A549 (cell line): Measurements from ENCODE around the gene HLA-DPA1. TPM values are rescaled to one million over a fixed set of nuclear protein-coding genes. Genes with fewer than 3 reads are reported as not detected.

Experiments
- ATAC-seq, 2 experiments: fragments of 200-7000 bp in 1 of 2; fragments of >200 bp in 1 of 2; cut with Nextera tagmentation in 1 of 2; cut with Tn5 transposase in 1 of 2; 3 replicates each; pipeline versions ENCODE4 v1.8.0 to v1.9.1; 2018 to 2020; ENCODE audit warnings: mild to moderate bottlenecking in 1 of 2, moderate library complexity in 1 of 2
- CTCF ChIA-PET: fragments of 300-600 bp; sonication (Branson Sonifier 250); formaldehyde crosslinking; extraction: SDS; loops from one replicate; lab custom pipeline; 2021; ENCODE audit warnings: antibody characterized with exemption, inconsistent platforms; lab: Yijun Ruan, JAX
- POLR2A ChIA-PET: fragments of 350-600 bp; formaldehyde crosslinking; extraction: SDS; loops from one replicate; lab custom pipeline; 2021; ENCODE audit warnings: antibody characterized with exemption, inconsistent platforms; lab: Yijun Ruan, JAX
- DNase-seq, 2 experiments: peaks; one replicate each; pipeline versions ENCODE4 v3.0.0 to v3.0.0-alpha.2; 2011 to 2016; ENCODE audit warnings: low read depth in 1 of 2, low spot score in 1 of 2
- FAIRE-seq: peaks from 2 replicates; lab custom pipeline; 2011; peaks lifted over from hg19 to GRCh38; lab: Jason Lieb, UNC
- H3K27ac ChIP-seq, 2 experiments: fragments of >200 bp; sonication (Bioruptor Twin); formaldehyde crosslinking; 3 replicates each; pipeline ENCODE4 v1.5.1; 2016 to 2017
- H3K4me1 ChIP-seq: fragments of >200 bp; sonication (Bioruptor Twin); formaldehyde crosslinking; 3 replicates; pipeline ENCODE4 v1.6.1; 2016
- H3K4me2 ChIP-seq: fragments of >200 bp; sonication (Bioruptor Twin); formaldehyde crosslinking; 3 replicates; pipeline ENCODE4 v1.6.1; 2016
- H3K4me3 ChIP-seq: fragments of >200 bp; sonication (Bioruptor Twin); formaldehyde crosslinking; 3 replicates; pipeline ENCODE4 v1.5.1; 2016
- H3K9me3 ChIP-seq: fragments of >200 bp; sonication (Bioruptor Twin); formaldehyde crosslinking; 3 replicates; pipeline ENCODE4 v1.6.1; 2016
- ATOH8 ChIP-seq: fragments of 250-450 bp; sonication (Bioruptor Pico); IDR thresholded peaks from 2 replicates; pipeline ENCODE4 v1.5.0; 2020; ENCODE audit warnings: low read depth, mild to moderate bottlenecking, moderate library complexity
- BCL3 ChIP-seq: fragments of >200 bp; sonication (Bioruptor Twin); formaldehyde crosslinking; IDR thresholded peaks from 3 replicates; pipeline ENCODE4 v1.6.1; 2016
- CEBPB ChIP-seq, 2 experiments: fragments of >200 bp in 1 of 2; sonication (Bioruptor Twin) in 1 of 2; formaldehyde crosslinking in 1 of 2; IDR thresholded peaks; 2 replicates each; pipeline ENCODE4 v1.6.1; 2012 to 2016
- CHD2 ChIP-seq: fragments of 150-350 bp; IDR thresholded peaks from 2 replicates; pipeline ENCODE4 v1.6.1; 2014; ENCODE audit warnings: low read length; ENCODE audit not compliant: partially characterized antibody
- E2F6 ChIP-seq: IDR thresholded peaks from 2 replicates; pipeline ENCODE4 v1.6.1; 2012; ENCODE audit warnings: low read depth, borderline replicate concordance
- FOXS1 ChIP-seq: fragments of 250-450 bp; sonication (Bioruptor Pico); IDR thresholded peaks from 2 replicates; pipeline ENCODE4 v1.5.0; 2020; ENCODE audit warnings: mild to moderate bottlenecking, moderate library complexity
- HOXA7 ChIP-seq: fragments of 250-450 bp; sonication (Bioruptor Pico); IDR thresholded peaks from 2 replicates; pipeline ENCODE4 v1.5.0; 2020; ENCODE audit warnings: mild to moderate bottlenecking, moderate library complexity
- HOXB5 ChIP-seq: fragments of 250-450 bp; sonication (Bioruptor Pico); IDR thresholded peaks from 2 replicates; pipeline ENCODE4 v1.5.0; 2020; ENCODE audit warnings: mild to moderate bottlenecking, moderate library complexity
- JUNB ChIP-seq: fragments of >200 bp; sonication (Bioruptor Twin); formaldehyde crosslinking; IDR thresholded peaks from 2 replicates; pipeline ENCODE4 v1.6.1; 2016
- NPAS2 ChIP-seq: fragments of 250-450 bp; sonication (Bioruptor Pico); IDR thresholded peaks from 2 replicates; pipeline ENCODE4 v1.8.0; 2022; ENCODE audit warnings: mild to moderate bottlenecking, moderate library complexity, borderline replicate concordance
- PHF8 ChIP-seq: fragments of 200-600 bp; sonication (generic); IDR thresholded peaks from 2 replicates; pipeline ENCODE4 v1.6.1; 2016; ENCODE audit warnings: low read depth, mild to moderate bottlenecking, antibody characterized with exemption, moderate library complexity, borderline replicate concordance
- RAD21 ChIP-seq, 2 experiments: fragments of >200 bp in 1 of 2; sonication (Bioruptor Twin) in 1 of 2; formaldehyde crosslinking in 1 of 2; IDR thresholded peaks in 1 of 2; conservative IDR thresholded peaks in 1 of 2; 2 replicates in 1 of 2; 3 replicates in 1 of 2; pipeline ENCODE4 v1.6.1; 2012 to 2018; ENCODE audit warnings: inconsistent platforms in 1 of 2
- RARB ChIP-seq: fragments of 250-450 bp; sonication (Bioruptor Pico); IDR thresholded peaks from 2 replicates; pipeline ENCODE4 v1.8.0; 2021; ENCODE audit warnings: mild to moderate bottlenecking, moderate library complexity
- SMC3 ChIP-seq: fragments of >200 bp; sonication (Bioruptor Twin); formaldehyde crosslinking; IDR thresholded peaks from 3 replicates; pipeline ENCODE4 v1.6.1; 2018; ENCODE audit warnings: inconsistent platforms
- TFCP2L1 ChIP-seq: fragments of 250-450 bp; sonication (Bioruptor Pico); IDR thresholded peaks from 2 replicates; pipeline ENCODE4 v1.5.0; 2021; ENCODE audit warnings: mild to moderate bottlenecking
- ZC3H11A ChIP-seq: fragments of 450-650 bp; IDR thresholded peaks from 2 replicates; pipeline ENCODE4 v1.6.1; 2014; ENCODE audit warnings: antibody characterized with exemption, mild to moderate bottlenecking
- WGBS: methylation state at CpG from one replicate; pipeline ENCODE4 v1.1.6; 2017; ENCODE audit errors: missing lambda C conversion rate; 5-methylcytosine and 5-hydroxymethylcytosine counted together
- polyA plus RNA-seq, 4 experiments: library from polyadenylated mRNA; depleted of rRNA in 3 of 4; stranded (reverse); fragments of >200 nt; fragmentation: RNase III in 1 of 4; extraction: RNeasy Plus Mini Kit Qiagen cat#74134 plus additional on column Dnase treatment in 1 of 4; gene quantifications; 2 replicates in 3 of 4; 3 replicates in 1 of 4; pipeline ENCODE4 v1.2.3, GENCODE V29; 2011 to 2017

HLA-DPA1 gene
- polyA plus RNA-seq, 2 of the 4 experiments (the other 2 are of a cell fraction), result 0.09 TPM; not detected in 1

GRCh38 chr6:33092385-33092784, 18.9 kb upstream of the HLA-DPA1 start (continued):
- TF ChIP-seq E2F6 (no peak), BCL3 (no peak), CHD2 (no peak), ATOH8 (no peak)
- TF ChIP-seq, all 56 proteins: peak for 0

GRCh38 chr6:33091957-33092356, 18.5 kb upstream of the HLA-DPA1 start:
- ChIA-PET POLR2A (no interaction called here), CTCF (no interaction called here)
- H3K9me3 ChIP-seq, result no peaks in the 10 kb centered on the region
- peak; percentile 66 to 76; a peak in 3 of 6 replicates for ATAC-seq
- H3K4me2 ChIP-seq, result no peak overlapping the region
- no peak overlapping the region for H3K27ac ChIP-seq
- peak in 1 of 2 experiments; percentile 15 for DNase-seq
- no peak for FAIRE-seq
- no peaks in the 10 kb centered on the region for H3K4me1 ChIP-seq
- no peak overlapping the region for H3K4me3 ChIP-seq
- 21% methylated on average over 9 of the region's 9 CpGs for WGBS
- peak in 1 of 2 experiments; percentile 17; a peak in 1 of 5 replicates for TF ChIP-seq RAD21 (conservative IDR thresholded peaks at IDR 0.05 in 1 of 2, IDR thresholded peaks at IDR 0.05 in 1 of 2)
- no peak for TF ChIP-seq SMC3

GRCh38 chr6:33088931-33089620, 15.6 kb upstream of the HLA-DPA1 start:
- FAIRE-seq, result no peak
- WGBS, result 18% methylated on average over 6 of the region's 6 CpGs
- no peak overlapping the region for H3K27ac ChIP-seq
- ATAC-seq, result no peak
- TF ChIP-seq TFCP2L1 (CRISPR knock-in tag) (no peak), NPAS2 (CRISPR knock-in tag) (no peak), JUNB (no peak), PHF8 (no peak)
- no peak overlapping the region for H3K4me3 ChIP-seq
- DNase-seq, result no peak
- no peaks in the 10 kb centered on the region for H3K4me1 ChIP-seq
- POLR2A ChIA-PET, result no interaction called here
- H3K9me3 ChIP-seq, result no peaks in the 10 kb centered on the region
- no peak overlapping the region for H3K4me2 ChIP-seq
- CTCF ChIA-PET, result no interaction called here

- ATAC-seq (no peak), DNase-seq (no peak), FAIRE-seq (no peak)
- Histone ChIP-seq H3K27ac (no peak overlapping the region), H3K9me3 (no peaks in the 10 kb centered on the region), H3K4me1 (no peaks in the 10 kb centered on the region), H3K4me2 (no peak overlapping the region), H3K4me3 (no peak overlapping the region)
- CTCF ChIA-PET, result no interaction called here
- TF ChIP-seq HOXB5 (CRISPR knock-in tag) (no peak), HOXA7 (CRISPR knock-in tag) (no peak), ATOH8 (no peak), FOXS1 (no peak), CEBPB (IDR thresholded peaks at IDR 0.05) (no peak), PHF8 (no peak), RARB (CRISPR knock-in tag) (no peak), ZC3H11A (no peak)
- POLR2A ChIA-PET, result no interaction called here
- 0% methylated on average over 3 of the region's 3 CpGs for WGBS
Observed at GRCh38 chr6:33088258-33088930, 14.9 kb upstream of the HLA-DPA1 start.
